Suppressor macrophage treated with lipopolysaccharide for 1 hour (primary cell): ENCODE results near the gene CACNG1.
"Not testable (repeated sequence)": the region's sequence is repeated elsewhere in the genome, so short reads cannot be mapped to it uniquely, and the experiment has no call there.

ENCODE experiments used
- DNase-seq, 3 donors: peaks; one replicate each; pipeline ENCODE4 v3.0.0-alpha.2; 2020 to 2022

Gene CACNG1

GRCh38 chr17:67026341-67026740 lies 18.0 kb upstream of the CACNG1 start:
- DNase-seq, result no peak

GRCh38 chr17:67027031-67027628 lies 17.2 kb upstream of the CACNG1 start:
- DNase-seq, result no peak

GRCh38 chr17:67030641-67031040 lies 13.7 kb upstream of the CACNG1 start:
- no peak for DNase-seq

- no peak for DNase-seq
These were observed 12.0 kb upstream of the CACNG1 start for GRCh38 chr17:67032382-67032781.

- no peak for DNase-seq
These were observed 11.4 kb upstream of the CACNG1 start for GRCh38 chr17:67032985-67033384.

- no peak for DNase-seq
These were observed 10.7 kb upstream of the CACNG1 start for GRCh38 chr17:67033613-67034012.

- DNase-seq, result no peak
These were observed 8.9 kb upstream of the CACNG1 start for GRCh38 chr17:67035131-67036083.

- DNase-seq, result no peak
These were observed 5.4 kb upstream of the CACNG1 start for GRCh38 chr17:67038861-67039365.

- no peak for DNase-seq
These were observed 3.7 kb upstream of the CACNG1 start for GRCh38 chr17:67040652-67041051.

- DNase-seq, result not testable (repeated sequence)
These were observed 3.2 kb upstream of the CACNG1 start for GRCh38 chr17:67041119-67041518.

- DNase-seq, result no peak
These were observed 2.8 kb upstream of the CACNG1 start for GRCh38 chr17:67041531-67041930.

- DNase-seq, result peak; percentile 2 to 35 (median 24)
These were observed 2.1 kb upstream of the CACNG1 start for GRCh38 chr17:67041941-67042899.

GRCh38 chr17:67043283-67043682 lies 1.1 kb upstream of the CACNG1 start:
- DNase-seq, result no peak

- DNase-seq, result no peak
These were observed 586 bp downstream of the CACNG1 start for GRCh38 chr17:67044940-67045339.

- DNase-seq, result no peak
These were observed 2.0 kb downstream of the CACNG1 start for GRCh38 chr17:67046398-67046797.

GRCh38 chr17:67047382-67047781 lies 3.0 kb downstream of the CACNG1 start:
- no peak for DNase-seq

- DNase-seq, result no peak
These were observed 4.8 kb downstream of the CACNG1 start for GRCh38 chr17:67049025-67049739.

GRCh38 chr17:67050066-67050465 lies 5.7 kb downstream of the CACNG1 start:
- no peak for DNase-seq

GRCh38 chr17:67050471-67051154 lies 6.3 kb downstream of the CACNG1 start:
- no peak for DNase-seq

GRCh38 chr17:67051155-67051538 lies 6.8 kb downstream of the CACNG1 start:
- no peak for DNase-seq

GRCh38 chr17:67051837-67052236 lies 7.5 kb downstream of the CACNG1 start:
- no peak for DNase-seq
